Measurements from ENCODE around the gene OR4D2. TPM values are rescaled to one million over a fixed set of nuclear protein-coding genes. Genes with fewer than 3 reads are reported as not detected.

OR4D2 gene
- polyA plus RNA-seq, 1 donor (not counting 4 experiments of a cell fraction or from before 2014, with no cell fraction given): not detected

GRCh38 chr17:58196610-58197009, 29.8 kb downstream of the OR4D2 start:
- H4K20me1 ChIP-seq (ENCODE audit: control insufficient read depth, extremely low read depth, insufficient read depth, low read length): no peaks in the 10 kb centered on the region
- H3K9me3 ChIP-seq (ENCODE audit: control insufficient read depth, low read depth, low read length): no peaks in the 10 kb centered on the region
- no peak overlapping the region for H3K9ac ChIP-seq (ENCODE audit: control insufficient read depth, extremely low read depth, insufficient read depth, low read length)
- no peaks in the 10 kb centered on the region for H3K27me3 ChIP-seq (ENCODE audit: control insufficient read depth, extremely low read depth, insufficient read depth, low read length)
- H3K4me2 ChIP-seq (ENCODE audit: control insufficient read depth, extremely low read depth, insufficient read depth, low read depth, low read length): no peak overlapping the region
- no peak overlapping the region for H3K4me3 ChIP-seq (ENCODE audit: control insufficient read depth in 2 of 3, extremely low read depth in 1 of 3, insufficient read depth in 2 of 3, low read depth in 1 of 3, low read length in 3 of 3)
- FAIRE-seq (no peak), DNase-seq (ENCODE audit: low read depth, low spot score) (no peak)
- H3K36me3 ChIP-seq (ENCODE audit: control insufficient read depth in 2 of 2, extremely low read depth in 1 of 2, insufficient read depth in 2 of 2, low read length in 2 of 2): no peaks in the 10 kb centered on the region
- dilution Hi-C loops (cut with MboI; ENCODE audit: extremely low pct_ligation_motif_present, low sequenced_read_pairs): no loop called here
- H3K9me1 ChIP-seq (ENCODE audit: control insufficient read depth, extremely low read depth, insufficient read depth, low read length): no peaks in the 10 kb centered on the region
- H3K4me1 ChIP-seq (ENCODE audit: control insufficient read depth, extremely low read depth, insufficient read depth, low read length): no peaks in the 10 kb centered on the region
- no peaks in the 10 kb centered on the region for H3K79me2 ChIP-seq (ENCODE audit: control insufficient read depth, insufficient read depth, low read length)
- TF ChIP-seq, protein P1, sequence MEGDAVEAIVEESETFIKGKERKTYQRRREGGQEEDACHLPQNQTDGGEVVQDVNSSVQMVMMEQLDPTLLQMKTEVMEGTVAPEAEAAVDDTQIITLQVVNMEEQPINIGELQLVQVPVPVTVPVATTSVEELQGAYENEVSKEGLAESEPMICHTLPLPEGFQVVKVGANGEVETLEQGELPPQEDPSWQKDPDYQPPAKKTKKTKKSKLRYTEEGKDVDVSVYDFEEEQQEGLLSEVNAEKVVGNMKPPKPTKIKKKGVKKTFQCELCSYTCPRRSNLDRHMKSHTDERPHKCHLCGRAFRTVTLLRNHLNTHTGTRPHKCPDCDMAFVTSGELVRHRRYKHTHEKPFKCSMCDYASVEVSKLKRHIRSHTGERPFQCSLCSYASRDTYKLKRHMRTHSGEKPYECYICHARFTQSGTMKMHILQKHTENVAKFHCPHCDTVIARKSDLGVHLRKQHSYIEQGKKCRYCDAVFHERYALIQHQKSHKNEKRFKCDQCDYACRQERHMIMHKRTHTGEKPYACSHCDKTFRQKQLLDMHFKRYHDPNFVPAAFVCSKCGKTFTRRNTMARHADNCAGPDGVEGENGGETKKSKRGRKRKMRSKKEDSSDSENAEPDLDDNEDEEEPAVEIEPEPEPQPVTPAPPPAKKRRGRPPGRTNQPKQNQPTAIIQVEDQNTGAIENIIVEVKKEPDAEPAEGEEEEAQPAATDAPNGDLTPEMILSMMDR (optimal IDR thresholded peaks at IDR 0.05 in 1 of 3, IDR thresholded peaks at IDR 0.05 in 1 of 3, conservative IDR thresholded peaks at IDR 0.05 in 1 of 3; ENCODE audit: extremely low read depth in 1 of 3, insufficient read depth in 2 of 3, low read length in 3 of 3): no peak
- TF ChIP-seq EZH2 (IDR thresholded peaks at IDR 0.05; ENCODE audit: low read length): no peak
- no peak overlapping the region for H2AFZ ChIP-seq (ENCODE audit: control insufficient read depth, low read length)
- H3K27ac ChIP-seq (ENCODE audit: control insufficient read depth, insufficient read depth, low read length): no peak overlapping the region

GRCh38 chr17:58200024-58200633, 33.3 kb downstream of the OR4D2 start:
- Histone ChIP-seq H4K20me1 (ENCODE audit: control insufficient read depth, extremely low read depth, insufficient read depth, low read length) (no peaks in the 10 kb centered on the region), H3K27me3 (ENCODE audit: control insufficient read depth, extremely low read depth, insufficient read depth, low read length) (no peaks in the 10 kb centered on the region), H3K36me3 (ENCODE audit: control insufficient read depth in 2 of 2, extremely low read depth in 1 of 2, insufficient read depth in 2 of 2, low read length in 2 of 2) (no peaks in the 10 kb centered on the region), H3K9me1 (ENCODE audit: control insufficient read depth, extremely low read depth, insufficient read depth, low read length) (no peaks in the 10 kb centered on the region), H3K9me3 (ENCODE audit: control insufficient read depth, low read depth, low read length) (no peaks in the 10 kb centered on the region), H3K27ac (ENCODE audit: control insufficient read depth, insufficient read depth, low read length) (no peak overlapping the region), H3K4me2 (ENCODE audit: control insufficient read depth, extremely low read depth, insufficient read depth, low read depth, low read length) (no peak overlapping the region), H3K4me3 (ENCODE audit: control insufficient read depth in 2 of 3, extremely low read depth in 1 of 3, insufficient read depth in 2 of 3, low read depth in 1 of 3, low read length in 3 of 3) (no peak overlapping the region), H3K79me2 (ENCODE audit: control insufficient read depth, insufficient read depth, low read length) (no peaks in the 10 kb centered on the region), H3K4me1 (ENCODE audit: control insufficient read depth, extremely low read depth, insufficient read depth, low read length) (no peaks in the 10 kb centered on the region), H2AFZ (ENCODE audit: control insufficient read depth, low read length) (no peak overlapping the region), H3K9ac (ENCODE audit: control insufficient read depth, extremely low read depth, insufficient read depth, low read length) (no peak overlapping the region)
- dilution Hi-C loops (cut with MboI; ENCODE audit: extremely low pct_ligation_motif_present, low sequenced_read_pairs): no loop called here
- peak; percentile 49 for FAIRE-seq
- TF ChIP-seq, protein P1 (optimal IDR thresholded peaks at IDR 0.05 in 1 of 3, IDR thresholded peaks at IDR 0.05 in 1 of 3, conservative IDR thresholded peaks at IDR 0.05 in 1 of 3; ENCODE audit: extremely low read depth in 1 of 3, insufficient read depth in 2 of 3, low read length in 3 of 3): peak; percentile 67 to 76 (median 71)
- no peak for TF ChIP-seq EZH2 (IDR thresholded peaks at IDR 0.05; ENCODE audit: low read length)
- no peak for DNase-seq (ENCODE audit: low read depth, low spot score)

All from keratinocyte (primary cell).